Spleen (tissue), 11 donors: ENCODE measurements around the gene CHRNA4. TPM values are rescaled to one million over a fixed set of nuclear protein-coding genes. Genes with fewer than 3 reads are reported as not detected.
"Not testable (repeated sequence)": the region's sequence is repeated elsewhere in the genome, so short reads cannot be mapped to it uniquely, and the experiment has no call there.

Experiments
- DNase-seq: peaks from one replicate; pipeline ENCODE4 v3.0.0-alpha.2; 2020
- H3K27ac ChIP-seq, 8 donors: fragments of 200-600 bp; sonication (generic) in 7 of 8; 1 replicate in 4 of 8; 2 replicates in 4 of 8; pipeline versions ENCODE4 v1.5.0 to v1.8.0; 2016 to 2021; ENCODE audit warnings: inconsistent platforms in 4 of 8, mild to moderate bottlenecking in 4 of 8, moderate library complexity in 1 of 8
- H3K27me3 ChIP-seq, 7 donors: fragments of 200-600 bp; sonication (generic) in 6 of 7; replicated peaks in 1 of 7; 1 replicate in 4 of 7; 2 replicates in 3 of 7; pipeline versions ENCODE4 v1.5.0 to v1.8.0; 2016 to 2021; ENCODE audit warnings: inconsistent platforms in 3 of 7, mild to moderate bottlenecking in 1 of 7
- H3K36me3 ChIP-seq, 6 donors: fragments of 200-600 bp; sonication (generic) in 5 of 6; 1 replicate in 4 of 6; 2 replicates in 2 of 6; pipeline versions ENCODE4 v1.5.0 to v1.8.0; 2016 to 2021; ENCODE audit warnings: inconsistent platforms in 2 of 6
- H3K4me1 ChIP-seq, 6 donors: fragments of 200-600 bp; sonication (generic) in 5 of 6; 1 replicate in 3 of 6; 2 replicates in 3 of 6; pipeline versions ENCODE4 v1.5.0 to v1.8.0; 2016 to 2021; ENCODE audit warnings: inconsistent platforms in 3 of 6
- H3K4me3 ChIP-seq, 8 donors: fragments of 200-600 bp; sonication (generic) in 7 of 8; 1 replicate in 4 of 8; 2 replicates in 4 of 8; pipeline versions ENCODE4 v1.5.0 to v1.8.0; 2016 to 2021; ENCODE audit warnings: inconsistent platforms in 4 of 8, mild to moderate bottlenecking in 4 of 8, moderate library complexity in 2 of 8
- H3K9me3 ChIP-seq, 8 donors: fragments of 200-600 bp; sonication (generic) in 7 of 8; 1 replicate in 4 of 8; 2 replicates in 4 of 8; pipeline versions ENCODE4 v1.5.0 to v1.8.0; 2016 to 2021; ENCODE audit warnings: inconsistent platforms in 4 of 8
- POLR2A ChIP-seq, 3 donors: fragments of 450-650 bp; IDR thresholded peaks; one replicate each; pipeline ENCODE4 v1.5.1; 2017; ENCODE audit warnings: antibody characterized with exemption in 3 of 3, mild to moderate bottlenecking in 1 of 3
- POLR2AphosphoS5 ChIP-seq, 3 donors: sonication (generic); formaldehyde crosslinking; IDR thresholded peaks; one replicate each; pipeline ENCODE4 v1.5.1; 2017; ENCODE audit warnings: antibody characterized with exemption in 3 of 3
- WGBS, 5 donors: extraction: QIAGEN DNeasy Blood & Tissue Kit in 3 of 5; methylation state at CpG; one replicate each; pipeline versions ENCODE4 v1.1.5 to v1.1.7; 2013 to 2018; 5-methylcytosine and 5-hydroxymethylcytosine counted together
- intact Hi-C: fragments of 100-400 bp; cut with DNase I; formaldehyde crosslinking; loops from one replicate; pipeline ENCODE4 v1.15.0; 2023; ENCODE audit warnings: low total_unique reads
- polyA plus RNA-seq, 3 donors: library from polyadenylated mRNA; stranded (reverse); fragments of 200-250 nt; gene quantifications; one replicate each; pipeline ENCODE4 v1.2.1, GENCODE V29; 2013
- total RNA-seq, 7 donors: library from RNA; depleted of rRNA in 3 of 7; stranded (reverse); fragments of >200 nt in 3 of 7; fragmentation: NEBNext Ultra II Directional in 4 of 7; extraction: Animal tissue kit (Norgen Biotek cat#: 25700) in 4 of 7; gene quantifications; one replicate each; pipeline versions ENCODE4 v1.1.0 to v1.2.1, GENCODE V29; 2016 to 2021
- TF ChIP-seq, protein P1 (sequence below), 11 experiments: fragments of 200-600 bp in 7 of 11; fragments of 450-650 bp in 4 of 11; sonication (generic) in 4 of 11; IDR thresholded peaks in 8 of 11; conservative IDR thresholded peaks in 3 of 11; 1 replicate in 7 of 11; 2 replicates in 4 of 11; pipeline versions ENCODE4 v1.4.0 to v1.8.0; 2016 to 2021; ENCODE audit warnings: antibody characterized with exemption in 11 of 11, inconsistent platforms in 4 of 11, mild to moderate bottlenecking in 1 of 11
- donor health status: healthy with polysubstance abuse.
- donor health status: DM: no; HTN: no; CAD: no; lungs with moderate emphysema.
- donor health status: DM: no; HTN: no; CAD: no.
- donor health status: Bipolar disorder and iron deficiency.
- donor health status: healthy.
- donor health status: DM: no; HTN: no; CAD: no.
- donor health status: DM: yes; HTN: yes; CAD: no.

The CHRNA4 gene
- total and polyA plus RNA-seq, 10 donors: 0.15 to 13.8 (median 1.3) TPM; not detected in 1

DNA sequence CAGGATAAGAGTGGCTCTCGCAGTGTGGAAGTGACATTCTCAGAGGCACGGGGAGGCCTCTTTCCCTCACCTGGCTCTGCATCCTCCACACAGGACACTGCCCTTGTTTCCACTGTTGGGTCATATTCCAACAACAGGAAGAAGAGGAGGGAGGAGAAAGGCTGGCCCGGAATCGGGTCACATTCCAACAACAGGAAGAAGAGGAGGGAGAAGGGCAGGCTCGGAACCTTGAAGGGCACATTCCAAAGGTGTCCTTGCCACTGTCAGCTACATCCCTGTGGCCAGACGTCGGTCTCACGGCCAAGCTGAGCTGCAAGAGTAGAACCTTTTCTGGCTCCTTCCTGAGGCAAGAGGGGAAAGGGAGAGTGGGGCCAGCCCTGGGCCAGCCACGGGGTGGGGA, 25.4 kb downstream of the CHRNA4 start:
- 35 to 42% (median 41%) methylated on average over 9 of the region's 9 CpGs for WGBS, 5 donors
- TF ChIP-seq, protein P1, sequence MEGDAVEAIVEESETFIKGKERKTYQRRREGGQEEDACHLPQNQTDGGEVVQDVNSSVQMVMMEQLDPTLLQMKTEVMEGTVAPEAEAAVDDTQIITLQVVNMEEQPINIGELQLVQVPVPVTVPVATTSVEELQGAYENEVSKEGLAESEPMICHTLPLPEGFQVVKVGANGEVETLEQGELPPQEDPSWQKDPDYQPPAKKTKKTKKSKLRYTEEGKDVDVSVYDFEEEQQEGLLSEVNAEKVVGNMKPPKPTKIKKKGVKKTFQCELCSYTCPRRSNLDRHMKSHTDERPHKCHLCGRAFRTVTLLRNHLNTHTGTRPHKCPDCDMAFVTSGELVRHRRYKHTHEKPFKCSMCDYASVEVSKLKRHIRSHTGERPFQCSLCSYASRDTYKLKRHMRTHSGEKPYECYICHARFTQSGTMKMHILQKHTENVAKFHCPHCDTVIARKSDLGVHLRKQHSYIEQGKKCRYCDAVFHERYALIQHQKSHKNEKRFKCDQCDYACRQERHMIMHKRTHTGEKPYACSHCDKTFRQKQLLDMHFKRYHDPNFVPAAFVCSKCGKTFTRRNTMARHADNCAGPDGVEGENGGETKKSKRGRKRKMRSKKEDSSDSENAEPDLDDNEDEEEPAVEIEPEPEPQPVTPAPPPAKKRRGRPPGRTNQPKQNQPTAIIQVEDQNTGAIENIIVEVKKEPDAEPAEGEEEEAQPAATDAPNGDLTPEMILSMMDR (IDR thresholded peaks at IDR 0.05 in 8 of 11, conservative IDR thresholded peaks at IDR 0.05 in 3 of 11): no peak
- peak in 2 of 3 donors; percentile 52 to 59 for TF ChIP-seq POLR2AphosphoS5 (IDR thresholded peaks at IDR 0.05)
- TF ChIP-seq POLR2A (IDR thresholded peaks at IDR 0.05): no peak
- Histone ChIP-seq H3K9me3 (peaks cover 0 to 22% (median 13%) of the 10 kb centered on the region in 8 donors), H3K27ac (peak overlapping the region in 4 of 8 donors; percentile 34 to 65 (median 50)), H3K4me1 (peaks cover 0 to 11% (median 0%) of the 10 kb centered on the region in 6 donors), H3K27me3 (peaks cover 0 to 64% (median 0%) of the 10 kb centered on the region in 7 donors), H3K36me3 (no peaks in the 10 kb centered on the region), H3K4me3 (no peak overlapping the region)
- intact Hi-C loops: no loop called here
- peak; percentile 49 for DNase-seq

DNA sequence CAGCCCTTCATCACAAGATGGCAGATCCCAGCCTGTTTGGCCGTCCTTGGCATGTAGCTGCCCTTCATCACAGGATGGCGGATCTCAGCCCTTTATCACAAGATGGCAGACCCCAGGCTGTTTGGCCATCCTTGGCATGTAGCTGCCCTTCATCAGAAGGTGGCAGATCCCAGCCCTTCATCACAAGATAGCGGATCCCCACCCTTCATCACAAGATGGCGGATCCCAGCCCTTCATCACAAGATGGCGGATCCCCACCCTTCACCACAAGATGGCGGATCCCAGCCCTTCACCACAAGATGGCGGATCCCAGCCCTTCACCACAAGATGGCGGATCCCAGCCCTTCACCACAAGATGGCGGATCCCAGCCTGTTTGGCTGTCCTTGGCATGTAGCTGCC, 26.1 kb downstream of the CHRNA4 start:
- peak; percentile 19 for DNase-seq
- H3K9me3 ChIP-seq: peaks cover 0 to 22% (median 13%) of the 10 kb centered on the region in 8 donors
- peaks cover 0 to 71% (median 0%) of the 10 kb centered on the region in 7 donors for H3K27me3 ChIP-seq
- H3K36me3 ChIP-seq, intact Hi-C loops, H3K4me3 ChIP-seq: not testable (repeated sequence)
- H3K4me1 ChIP-seq: peaks cover 0 to 11% (median 0%) of the 10 kb centered on the region in 6 donors
- peak overlapping the region in 4 of 8 donors; percentile 34 to 65 (median 50) for H3K27ac ChIP-seq
- WGBS, 5 donors: 85 to 98% (median 94%) methylated on average over 3 to 9 of the region's 9 CpGs

DNA sequence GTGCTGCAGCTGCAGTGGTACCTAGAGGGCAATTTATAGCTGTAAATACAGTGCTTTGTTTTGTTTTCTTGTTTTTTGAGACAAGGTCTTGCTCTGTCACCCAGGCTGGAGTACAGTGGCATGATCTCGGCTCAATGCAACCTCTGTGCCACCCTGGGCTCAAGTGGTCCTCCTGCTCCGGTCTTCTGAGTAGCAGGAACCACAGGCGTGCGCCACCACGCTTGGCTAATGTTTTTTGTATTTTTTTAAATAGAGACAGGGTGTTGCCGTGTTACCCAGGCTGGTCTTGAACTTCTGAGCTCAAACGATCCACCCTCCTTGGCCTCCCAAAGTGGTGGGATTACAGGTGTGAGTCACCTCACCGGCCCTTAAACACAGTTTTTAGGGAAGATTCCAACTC, 26.8 kb downstream of the CHRNA4 start:
- peaks cover 0 to 11% (median 0%) of the 10 kb centered on the region in 6 donors for H3K4me1 ChIP-seq
- intact Hi-C loops: no loop called here

DNA sequence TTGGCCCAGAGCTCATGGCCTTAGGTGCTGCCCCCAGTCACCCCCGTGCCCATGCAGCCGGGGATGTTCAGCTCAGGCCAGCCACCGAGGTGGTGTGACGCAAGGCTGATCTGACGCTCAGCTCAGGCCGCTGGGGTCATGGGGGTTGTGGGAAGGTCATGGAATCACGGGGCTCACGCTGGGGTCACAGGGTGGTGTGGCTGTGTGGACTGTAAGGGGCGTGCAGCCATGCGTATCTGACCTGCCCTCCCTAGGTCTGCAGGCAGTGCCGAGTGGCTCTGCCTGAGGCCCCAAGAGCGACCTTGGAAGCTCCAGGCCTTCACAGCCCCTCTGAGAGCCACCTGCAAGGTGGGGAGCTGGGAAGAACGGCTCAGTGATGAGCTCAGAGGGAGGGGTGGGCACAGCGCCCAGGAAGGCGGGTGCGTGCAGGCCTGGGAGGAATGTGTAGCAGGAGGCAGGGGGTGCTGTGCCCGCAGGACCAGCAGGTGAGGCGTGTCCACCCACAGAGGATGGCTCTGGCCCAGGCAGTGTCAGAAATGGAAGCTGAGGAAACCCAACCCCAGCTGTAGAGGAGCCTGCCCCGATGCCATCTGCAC, 27.8 kb downstream of the CHRNA4 start:
- peaks cover 0 to 22% (median 13%) of the 10 kb centered on the region in 8 donors for H3K9me3 ChIP-seq
- TF ChIP-seq POLR2A (IDR thresholded peaks at IDR 0.05): no peak
- TF ChIP-seq POLR2AphosphoS5 (IDR thresholded peaks at IDR 0.05): no peak
- TF ChIP-seq, protein P1 (IDR thresholded peaks at IDR 0.05 in 8 of 11, conservative IDR thresholded peaks at IDR 0.05 in 3 of 11): no peak
- H3K36me3 ChIP-seq: no peaks in the 10 kb centered on the region
- DNase-seq: peak; percentile 54
- no peak overlapping the region for H3K4me3 ChIP-seq
- intact Hi-C loops: no loop called here
- WGBS, 5 donors: 84 to 89% (median 85%) methylated on average over 17 to 19 of the region's 19 CpGs
- H3K27ac ChIP-seq: no peak overlapping the region
- peaks cover 0 to 16% (median 0%) of the 10 kb centered on the region in 6 donors for H3K4me1 ChIP-seq
- H3K27me3 ChIP-seq: peaks cover 0 to 78% (median 0%) of the 10 kb centered on the region in 7 donors

More for the DNA sequence above, 26.8 kb downstream of the CHRNA4 start:
- 78 to 96% (median 82%) methylated on average over 8 of the region's 8 CpGs for WGBS, 5 donors
- TF ChIP-seq, protein P1 (IDR thresholded peaks at IDR 0.05 in 8 of 11, conservative IDR thresholded peaks at IDR 0.05 in 3 of 11): no peak
- TF ChIP-seq POLR2AphosphoS5 (IDR thresholded peaks at IDR 0.05) (no peak), POLR2A (IDR thresholded peaks at IDR 0.05) (no peak)
- Histone ChIP-seq H3K4me3 (no peak overlapping the region), H3K27me3 (peaks cover 0 to 76% (median 0%) of the 10 kb centered on the region in 7 donors), H3K36me3 (no peaks in the 10 kb centered on the region), H3K27ac (peak overlapping the region in 1 of 8 donors; percentile 33), H3K9me3 (peaks cover 0 to 22% (median 13%) of the 10 kb centered on the region in 8 donors)
- DNase-seq: peak; percentile 13
